Germinal center (tissue), 1 donor: ENCODE measurements around the gene MRPL28.
"Not testable (repeated sequence)": the region's sequence is repeated elsewhere in the genome, so short reads cannot be mapped to it uniquely, and the experiment has no call there.

Experiments
- DNase-seq: peaks from one replicate; pipeline ENCODE4 v3.0.0; 2012; ENCODE audit warnings: mixed read lengths, low spot score

MRPL28 gene

DNA sequence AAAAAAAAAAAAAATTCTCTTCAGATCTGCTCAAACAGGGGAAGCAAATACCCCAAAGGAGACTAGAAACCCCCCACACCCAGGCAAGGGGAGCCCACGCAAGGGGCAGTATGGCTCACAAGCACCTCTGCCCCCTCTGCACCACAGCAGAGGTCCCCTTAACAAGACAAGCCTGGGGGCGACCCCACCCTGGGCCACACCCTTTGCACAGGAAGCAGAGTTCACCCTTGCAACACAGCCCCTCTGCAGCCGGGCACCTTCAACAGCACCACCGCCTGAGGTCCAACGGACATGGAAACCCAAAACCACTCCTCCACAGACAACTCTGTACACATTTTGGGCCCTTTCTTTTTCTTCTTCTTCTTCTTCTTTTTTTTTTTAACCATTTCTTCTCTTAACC, 30.7 kb downstream of the MRPL28 start:
- no peak for DNase-seq

DNA sequence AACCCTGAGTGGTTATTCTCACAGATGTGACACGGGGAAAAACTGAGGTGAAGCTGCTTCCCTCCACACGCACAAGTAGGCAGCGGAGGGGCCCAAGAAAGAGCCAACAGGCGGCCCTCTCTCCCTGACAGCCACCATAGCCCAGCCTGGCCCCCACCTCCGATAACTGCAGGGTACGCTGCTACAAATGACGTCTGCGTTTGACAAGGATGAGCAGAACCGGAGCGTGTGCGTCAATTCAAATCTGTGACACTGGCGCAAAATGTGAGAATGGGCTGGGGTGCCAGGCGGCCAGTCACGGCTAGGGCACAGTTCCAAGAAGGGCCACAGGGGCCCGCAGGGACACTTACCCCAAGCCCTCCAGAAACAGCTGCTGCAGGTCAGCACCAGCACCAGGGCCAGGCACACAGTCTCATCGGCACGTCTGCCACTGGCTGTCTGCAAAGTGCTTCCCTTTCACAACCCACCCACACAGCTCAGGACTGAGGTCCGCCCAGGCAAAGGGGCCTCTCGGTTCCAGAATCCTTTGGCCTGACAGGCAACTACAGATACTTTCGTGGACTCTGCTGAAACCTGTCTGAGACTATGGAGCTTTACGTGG, 32.3 kb downstream of the MRPL28 start:
- no peak for DNase-seq

DNA sequence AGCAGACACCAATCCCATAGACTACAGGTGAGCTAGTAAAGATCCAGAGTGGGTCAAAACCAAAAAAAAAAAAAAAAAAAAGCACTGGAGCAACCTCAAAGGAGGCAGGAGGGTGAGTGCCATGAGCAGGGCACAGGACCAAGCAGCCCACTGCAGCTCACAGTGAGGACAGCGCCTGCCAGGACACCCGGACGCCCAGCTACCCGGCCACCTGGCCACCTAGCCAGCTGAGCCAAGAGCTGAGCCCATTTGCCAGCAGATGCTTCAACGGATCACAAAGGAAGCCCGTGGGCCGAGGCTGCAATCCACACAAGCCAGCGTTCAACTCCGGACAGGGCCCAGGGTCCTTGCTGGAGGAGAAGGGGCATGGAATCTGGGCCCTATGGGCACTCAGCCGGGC, 32.9 kb downstream of the MRPL28 start:
- DNase-seq, result no peak

DNA sequence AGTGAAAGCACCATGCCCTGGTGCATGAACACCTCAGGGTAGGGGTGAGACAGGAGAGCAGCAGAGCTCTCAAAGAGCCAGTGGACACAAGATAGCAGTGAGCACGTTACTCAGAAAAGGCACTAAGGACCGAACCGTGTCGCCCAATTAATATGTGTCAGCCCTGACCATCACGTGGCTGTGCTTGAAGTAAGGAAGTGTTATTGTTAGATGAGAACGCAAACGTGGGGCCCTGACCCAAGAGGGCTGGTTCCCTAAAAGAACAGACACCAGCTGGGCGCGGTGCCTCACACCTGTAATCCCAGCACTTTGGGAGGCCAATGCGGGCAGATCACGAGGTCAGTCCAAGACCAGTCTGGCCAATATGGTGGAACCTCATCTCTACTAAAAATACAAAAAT, 34.1 kb downstream of the MRPL28 start:
- no peak for DNase-seq

DNA sequence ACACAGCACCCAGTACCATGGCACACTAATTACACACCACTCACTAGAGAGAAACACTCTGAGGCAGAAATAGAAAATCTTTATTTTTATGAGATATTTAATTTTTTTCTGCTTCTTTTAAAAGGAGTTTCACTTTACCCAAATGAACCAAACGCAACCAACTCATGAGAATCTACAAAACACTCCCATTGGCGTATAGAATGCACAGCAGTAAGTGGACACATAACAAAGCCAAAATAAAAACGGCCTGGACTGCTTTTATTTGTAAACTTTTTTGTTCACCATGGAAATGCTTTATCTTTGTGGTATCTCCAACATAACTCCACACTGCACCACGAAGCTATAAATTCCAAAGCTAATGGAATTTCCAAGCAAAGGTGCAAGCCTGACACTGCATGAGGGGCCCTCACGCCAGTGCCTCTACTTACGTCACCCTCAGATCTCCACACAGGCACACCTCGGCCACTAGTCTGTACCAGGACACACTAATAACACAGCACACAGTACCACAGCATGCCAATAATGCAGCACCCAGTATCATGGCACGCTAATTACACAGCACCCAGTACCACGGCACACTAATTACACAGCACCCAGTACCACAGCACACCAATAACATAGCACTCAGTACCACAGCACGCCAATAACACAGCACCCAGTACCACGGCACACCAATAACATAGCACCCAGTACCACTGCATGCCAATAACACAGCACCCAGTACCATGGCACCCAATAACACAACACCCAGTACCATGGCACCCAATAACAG, 35.3 kb downstream of the MRPL28 start:
- DNase-seq, result not testable (repeated sequence)

DNA sequence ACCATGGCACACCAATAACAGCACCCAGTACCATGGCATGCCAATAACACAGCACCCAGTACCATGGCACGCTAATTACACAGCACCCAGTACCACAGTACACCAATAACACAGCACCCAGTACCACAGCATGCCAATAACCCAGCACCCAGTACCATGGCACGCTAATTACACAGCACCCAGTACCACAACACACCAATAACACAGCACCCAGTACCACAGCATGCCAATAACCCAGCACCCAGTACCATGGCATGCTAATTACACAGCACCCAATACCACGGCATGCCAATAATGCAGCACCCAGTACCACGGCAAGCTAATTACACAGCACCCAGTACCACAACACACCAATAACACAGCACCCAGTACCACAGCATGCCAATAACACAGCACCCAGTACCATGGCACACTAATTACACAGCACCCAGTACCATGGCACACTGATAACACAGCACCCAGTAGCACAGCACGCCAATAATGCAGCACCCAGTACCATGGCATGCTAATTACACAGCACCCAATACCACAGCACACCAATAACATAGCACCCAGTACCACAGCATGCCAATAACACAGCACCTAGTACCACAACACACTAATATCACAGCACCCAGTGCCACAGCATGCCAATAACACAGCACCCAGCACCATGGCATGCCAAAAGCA, 36.0 kb downstream of the MRPL28 start:
- not testable (repeated sequence) for DNase-seq

DNA sequence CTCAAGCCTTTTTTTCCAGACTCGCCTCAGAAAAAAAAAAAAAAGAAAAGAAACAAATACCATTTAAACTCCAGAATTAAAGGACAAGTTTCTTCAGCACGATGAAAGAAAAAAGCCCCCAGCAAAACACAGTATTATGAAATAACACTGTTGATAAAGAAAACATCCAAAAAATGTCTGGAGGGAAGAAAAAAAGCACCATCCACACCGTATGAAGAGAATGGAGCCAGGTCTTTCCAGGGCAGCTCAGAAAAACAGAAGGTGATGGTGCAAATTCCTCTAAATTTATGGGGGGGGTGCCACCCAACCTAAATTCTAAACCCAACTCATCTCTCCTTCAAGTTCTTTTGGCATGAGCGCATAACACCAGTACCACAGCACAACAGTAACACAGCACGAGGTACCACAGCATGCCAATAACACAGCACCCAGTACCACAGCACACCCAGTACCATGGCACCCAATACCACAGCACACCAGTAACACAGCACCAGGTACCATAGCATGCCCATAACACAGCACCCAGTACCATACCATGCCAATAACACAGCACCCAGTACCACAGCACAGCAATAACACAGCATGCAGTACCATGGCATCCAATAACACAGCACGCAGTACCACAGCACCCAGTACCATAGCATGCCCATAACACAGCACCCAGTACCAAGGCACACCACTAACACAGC, 36.8 kb downstream of the MRPL28 start:
- no peak for DNase-seq

DNA sequence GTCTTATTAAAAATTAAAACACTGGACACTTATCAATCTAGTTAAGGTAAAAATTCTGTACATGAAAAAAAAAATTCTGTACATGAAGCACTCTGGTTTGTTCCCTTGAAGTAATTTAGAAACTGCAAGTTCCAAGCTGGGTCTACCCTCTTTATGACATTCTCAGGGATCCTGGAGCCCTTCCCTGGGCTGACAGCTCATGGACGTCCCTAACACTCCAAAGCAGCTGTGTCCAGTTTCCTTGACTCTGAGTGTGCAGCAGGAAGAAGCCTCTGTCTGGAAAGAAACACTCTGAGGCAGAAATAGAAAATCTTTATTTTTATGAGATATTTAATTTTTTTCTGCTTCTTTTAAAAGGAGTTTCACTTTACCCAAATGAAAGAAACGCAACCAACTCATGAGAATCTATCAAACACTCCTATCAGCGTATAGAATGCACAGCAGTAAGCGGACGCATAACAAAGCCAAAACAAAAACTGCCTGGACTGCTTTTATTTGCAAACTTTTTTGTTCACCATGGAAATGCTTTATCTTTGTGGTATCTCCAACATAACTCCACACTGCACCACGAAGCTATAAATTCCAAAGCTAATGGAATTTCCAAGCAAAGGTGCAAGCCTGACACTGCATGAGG, 39.0 kb downstream of the MRPL28 start:
- not testable (repeated sequence) for DNase-seq

DNA sequence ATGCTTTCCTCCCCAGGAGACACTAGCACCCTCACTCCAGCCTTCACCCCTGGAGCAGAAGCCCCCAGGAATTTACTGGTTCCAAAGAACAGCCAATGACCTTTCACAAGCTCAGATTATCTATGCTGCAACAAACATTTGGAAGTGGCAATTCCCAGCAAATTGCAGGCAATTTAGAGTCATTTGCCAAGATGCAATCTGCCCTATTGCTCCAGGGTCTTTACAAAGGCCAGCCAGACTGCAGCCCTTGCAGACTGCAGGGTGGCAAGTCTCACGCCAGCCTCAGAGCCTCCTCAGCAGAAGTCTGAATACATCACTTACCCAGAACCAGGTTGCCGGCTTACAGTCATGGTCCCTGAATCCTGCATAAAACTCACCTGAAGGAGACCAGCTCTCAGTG, 39.6 kb downstream of the MRPL28 start:
- DNase-seq, result no peak

DNA sequence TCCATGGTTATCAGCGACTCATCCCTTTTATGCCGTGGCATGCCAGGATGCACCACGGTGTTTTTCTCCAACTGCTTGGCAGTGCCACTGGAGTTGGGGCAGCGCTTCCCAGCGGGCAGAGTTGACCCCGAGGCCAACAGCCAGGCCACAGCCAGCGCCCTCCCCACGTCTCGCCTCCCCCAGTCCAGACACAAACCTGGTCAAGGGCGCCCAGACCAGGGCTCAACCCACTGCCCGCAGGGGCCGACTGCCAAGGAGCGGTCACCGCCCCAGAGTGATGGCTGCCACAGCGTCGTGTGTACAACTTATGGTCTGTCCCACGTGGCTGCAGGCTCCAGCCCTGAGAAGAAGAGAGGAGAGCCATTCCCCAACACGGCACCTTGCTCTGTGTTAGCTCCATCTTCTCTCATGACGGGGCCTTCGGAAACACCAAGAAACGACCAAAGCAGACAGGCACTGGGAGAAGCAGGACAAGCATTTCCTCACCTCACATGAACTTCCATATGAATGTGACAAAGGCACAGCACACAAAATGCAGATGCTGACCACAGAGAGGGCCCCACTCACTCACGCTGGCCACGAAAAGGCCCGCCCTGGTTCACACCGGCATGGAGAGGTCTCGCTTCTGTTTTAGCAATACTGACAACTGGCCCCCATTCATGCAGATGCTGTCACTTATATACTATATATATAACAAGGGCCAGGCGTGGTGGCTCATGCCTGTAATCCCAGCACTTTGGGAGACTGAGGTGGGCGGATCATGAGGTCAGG, 44.8 kb downstream of the MRPL28 start:
- no peak for DNase-seq

DNA sequence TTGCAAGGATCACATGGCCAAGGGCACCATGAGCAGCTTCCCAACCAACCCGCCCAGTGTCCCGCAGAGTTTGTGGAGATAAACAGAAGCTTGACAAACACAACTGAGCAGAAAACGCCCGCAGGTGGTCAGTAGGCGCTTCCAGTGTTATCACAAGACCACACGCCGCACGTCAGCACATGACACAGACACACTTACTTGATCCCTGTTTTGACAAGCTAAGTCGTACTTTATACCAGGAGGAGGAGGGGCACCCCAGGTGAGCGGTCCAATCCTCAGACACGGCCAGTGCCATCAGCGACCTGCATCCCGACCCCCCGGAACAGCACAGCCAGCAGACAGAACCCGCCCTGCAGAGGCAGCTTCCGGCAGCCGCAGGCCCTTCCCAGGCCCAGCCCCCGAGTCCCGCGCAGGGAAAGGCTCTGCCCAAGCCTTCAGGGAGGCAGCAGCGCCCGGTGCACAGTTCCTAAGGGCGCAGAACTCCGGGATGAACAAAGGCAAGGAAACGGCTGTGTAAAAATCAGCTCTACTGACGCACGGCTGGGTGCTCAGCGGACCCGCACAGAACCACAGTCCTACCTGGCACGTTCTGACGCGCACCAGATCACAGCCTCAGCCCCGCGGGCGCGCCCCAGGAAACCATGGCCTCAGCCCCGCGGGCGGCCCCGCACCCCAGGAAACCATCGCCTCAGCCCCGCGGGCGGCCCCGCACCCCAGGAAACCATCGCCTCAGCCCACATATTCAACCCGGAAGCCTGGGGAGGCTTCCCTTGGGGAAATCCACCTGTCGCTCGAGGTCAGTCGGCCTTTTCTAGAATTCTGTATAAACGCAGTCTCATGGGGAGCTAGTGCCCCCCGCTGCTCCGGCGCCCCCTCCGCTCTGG, 45.6 kb downstream of the MRPL28 start:
- DNase-seq, result peak; percentile 53

DNA sequence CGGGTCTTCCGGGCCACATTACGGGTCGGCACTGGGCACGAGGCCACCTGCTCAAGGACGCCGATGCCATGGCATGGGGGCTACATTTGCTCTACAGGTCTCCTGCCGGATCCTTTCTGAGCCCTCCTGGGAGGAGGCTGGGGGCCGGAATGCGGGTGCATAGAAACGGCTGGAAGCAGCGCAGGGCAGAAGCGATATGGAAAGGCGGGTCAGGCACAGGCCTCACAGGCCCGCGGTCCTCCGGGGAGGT, 46.2 kb downstream of the MRPL28 start:
- DNase-seq, result no peak

DNA sequence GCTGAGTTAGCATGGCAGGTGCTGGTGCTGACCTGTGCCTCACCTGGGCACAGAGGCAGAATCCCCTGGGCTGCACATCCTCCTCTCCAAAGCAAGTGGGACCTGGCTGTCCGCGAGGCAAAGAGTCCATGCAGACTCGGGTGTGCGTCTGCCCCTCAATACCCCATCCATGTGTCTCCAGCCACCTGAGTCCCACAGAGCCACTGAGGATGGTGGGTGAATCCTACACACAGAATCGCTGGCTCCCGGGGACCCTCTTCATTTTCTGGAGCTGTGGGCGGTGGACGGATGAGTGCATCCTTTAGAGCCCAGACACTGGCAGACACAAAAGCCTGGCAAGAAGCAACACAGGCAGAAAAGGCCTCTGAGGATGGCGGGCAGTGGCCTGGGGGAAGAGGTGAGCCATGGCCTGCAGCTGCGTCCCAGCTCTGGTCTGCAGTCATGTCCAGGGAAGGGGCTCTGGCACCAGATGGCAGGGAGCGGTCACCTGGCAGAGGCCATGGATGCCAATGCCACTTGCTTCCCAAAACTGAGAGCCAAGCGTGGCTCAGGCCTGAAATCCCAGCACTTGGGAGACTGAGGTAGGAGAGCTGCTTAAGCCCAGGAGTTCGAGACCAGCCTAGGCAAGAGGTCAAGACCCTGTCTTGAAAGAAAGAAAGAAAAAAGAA, 47.7 kb downstream of the MRPL28 start:
- DNase-seq, result no peak

DNA sequence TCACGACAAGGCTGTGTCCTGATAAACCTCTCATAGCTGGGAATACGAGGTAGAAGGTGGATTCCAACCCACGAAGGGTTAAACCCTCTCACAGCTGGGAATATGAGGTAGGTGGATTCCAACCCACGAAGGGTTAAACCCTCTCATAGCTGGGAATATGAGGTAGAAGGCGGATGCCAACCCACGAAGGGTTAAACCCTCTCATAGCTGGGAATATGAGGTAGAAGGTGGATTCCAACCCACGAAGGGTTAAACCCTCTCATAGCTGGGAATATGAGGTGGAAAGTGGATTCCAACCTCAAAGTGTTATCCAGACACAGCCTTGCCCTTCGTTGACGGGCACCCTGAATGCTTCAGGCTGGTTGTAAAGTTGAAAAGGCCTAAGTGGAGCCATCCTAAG, 48.8 kb downstream of the MRPL28 start:
- DNase-seq, result no peak

DNA sequence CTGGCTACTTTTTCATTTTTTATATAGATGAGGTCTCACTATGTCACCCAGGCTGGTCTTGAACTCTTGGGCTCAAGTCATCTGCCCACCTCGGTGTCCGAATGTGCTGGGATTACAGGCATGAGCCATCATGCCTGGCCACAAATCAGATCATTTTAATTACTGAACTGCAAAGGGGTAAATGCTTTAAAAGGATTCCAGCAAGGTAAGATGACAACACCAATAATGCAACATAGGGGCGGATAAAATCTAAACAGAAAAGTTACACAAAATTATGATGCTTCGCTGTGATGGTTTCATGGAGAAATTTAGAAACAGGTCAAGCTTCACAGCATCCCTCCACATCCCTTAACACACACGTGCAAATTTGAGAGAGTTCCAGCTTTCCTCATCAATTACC, 50.1 kb downstream of the MRPL28 start:
- DNase-seq, result no peak

DNA sequence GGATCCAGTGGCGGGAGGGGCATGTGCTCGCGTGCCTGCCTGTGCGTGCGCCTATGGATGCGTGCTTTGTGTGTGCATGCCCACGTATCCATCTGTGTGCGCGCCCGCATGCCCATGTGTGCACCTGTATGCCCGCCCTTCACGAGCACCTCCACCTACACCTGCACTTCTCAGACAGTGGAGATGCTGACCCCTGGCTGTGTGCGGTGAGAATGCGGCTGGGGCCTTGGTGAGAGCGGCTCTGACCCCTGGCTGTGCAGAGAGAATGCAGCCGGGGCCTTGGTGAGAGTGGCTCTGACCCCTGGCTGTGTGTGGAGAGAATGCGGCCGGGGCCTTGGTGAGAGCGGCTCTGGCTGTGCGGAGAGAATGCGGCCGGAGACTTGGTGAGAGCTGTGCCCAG, 51.7 kb downstream of the MRPL28 start:
- DNase-seq, result no peak

DNA sequence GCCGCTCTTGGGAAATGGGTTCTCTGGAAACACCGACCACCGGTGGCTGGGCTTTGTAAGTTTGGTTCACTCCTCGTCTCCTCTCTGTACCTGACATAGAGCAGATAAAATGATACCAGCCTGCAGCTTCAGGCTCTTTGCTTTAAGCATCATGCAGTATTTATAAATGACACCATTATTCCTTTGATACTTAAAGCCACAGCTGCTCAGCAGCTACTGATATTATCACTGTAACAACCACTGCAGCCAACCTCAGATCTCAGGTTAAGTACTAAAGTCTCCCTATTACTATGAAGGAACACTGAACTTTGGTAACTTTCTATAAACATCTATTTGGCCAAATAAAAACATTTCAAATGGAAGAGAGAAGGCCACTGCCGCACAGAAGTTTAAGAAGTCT, 52.8 kb downstream of the MRPL28 start:
- no peak for DNase-seq
